ENCODE results near the gene TBC1D10A.

The TBC1D10A gene

DNA sequence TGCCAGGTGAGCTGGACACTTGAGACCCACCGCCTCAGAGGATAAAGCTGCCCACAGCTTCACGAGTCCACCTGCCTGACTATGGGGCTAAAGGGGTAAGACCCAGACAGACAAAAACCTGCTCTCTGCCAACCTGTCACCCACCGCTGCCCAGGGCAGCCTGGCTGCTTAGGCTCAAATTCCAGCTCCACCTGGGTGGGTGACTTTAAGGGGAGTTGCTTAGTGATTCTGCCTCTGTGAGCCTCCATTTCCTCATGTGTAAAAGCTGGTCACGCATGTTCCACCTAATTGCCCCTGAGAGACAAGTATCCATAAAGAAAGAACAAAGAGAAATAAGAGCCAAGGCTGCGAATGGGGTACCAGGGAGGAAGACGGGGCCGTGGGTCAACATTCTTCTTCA lies 33.7 kb downstream of the TBC1D10A start:
- H3K4me1 ChIP-seq (ENCODE audit: low read depth, poor library complexity, severe bottlenecking), result peaks cover 37% of the 10 kb centered on the region
- TF ChIP-seq, protein P1, sequence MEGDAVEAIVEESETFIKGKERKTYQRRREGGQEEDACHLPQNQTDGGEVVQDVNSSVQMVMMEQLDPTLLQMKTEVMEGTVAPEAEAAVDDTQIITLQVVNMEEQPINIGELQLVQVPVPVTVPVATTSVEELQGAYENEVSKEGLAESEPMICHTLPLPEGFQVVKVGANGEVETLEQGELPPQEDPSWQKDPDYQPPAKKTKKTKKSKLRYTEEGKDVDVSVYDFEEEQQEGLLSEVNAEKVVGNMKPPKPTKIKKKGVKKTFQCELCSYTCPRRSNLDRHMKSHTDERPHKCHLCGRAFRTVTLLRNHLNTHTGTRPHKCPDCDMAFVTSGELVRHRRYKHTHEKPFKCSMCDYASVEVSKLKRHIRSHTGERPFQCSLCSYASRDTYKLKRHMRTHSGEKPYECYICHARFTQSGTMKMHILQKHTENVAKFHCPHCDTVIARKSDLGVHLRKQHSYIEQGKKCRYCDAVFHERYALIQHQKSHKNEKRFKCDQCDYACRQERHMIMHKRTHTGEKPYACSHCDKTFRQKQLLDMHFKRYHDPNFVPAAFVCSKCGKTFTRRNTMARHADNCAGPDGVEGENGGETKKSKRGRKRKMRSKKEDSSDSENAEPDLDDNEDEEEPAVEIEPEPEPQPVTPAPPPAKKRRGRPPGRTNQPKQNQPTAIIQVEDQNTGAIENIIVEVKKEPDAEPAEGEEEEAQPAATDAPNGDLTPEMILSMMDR (conservative IDR thresholded peaks at IDR 0.05; ENCODE audit: low read depth, low read length), result no peak
- no peak overlapping the region for H2AFZ ChIP-seq (ENCODE audit: low read depth)
- no peak overlapping the region for H3K4me2 ChIP-seq
- no peak overlapping the region for H3K4me3 ChIP-seq (IDR thresholded peaks at IDR 0.05; ENCODE audit: insufficient read depth, low read depth, low read length)
- H3K79me2 ChIP-seq (ENCODE audit: insufficient read depth, low read depth), result no peaks in the 10 kb centered on the region
- no peaks in the 10 kb centered on the region for H3K36me3 ChIP-seq (ENCODE audit: insufficient read depth)
- no peaks in the 10 kb centered on the region for H4K20me1 ChIP-seq (ENCODE audit: insufficient read depth)
- no peak overlapping the region for H3K27ac ChIP-seq
- H3K9ac ChIP-seq, result no peak overlapping the region
- no peaks in the 10 kb centered on the region for H3K27me3 ChIP-seq (ENCODE audit: insufficient read depth, low read depth)

DNA sequence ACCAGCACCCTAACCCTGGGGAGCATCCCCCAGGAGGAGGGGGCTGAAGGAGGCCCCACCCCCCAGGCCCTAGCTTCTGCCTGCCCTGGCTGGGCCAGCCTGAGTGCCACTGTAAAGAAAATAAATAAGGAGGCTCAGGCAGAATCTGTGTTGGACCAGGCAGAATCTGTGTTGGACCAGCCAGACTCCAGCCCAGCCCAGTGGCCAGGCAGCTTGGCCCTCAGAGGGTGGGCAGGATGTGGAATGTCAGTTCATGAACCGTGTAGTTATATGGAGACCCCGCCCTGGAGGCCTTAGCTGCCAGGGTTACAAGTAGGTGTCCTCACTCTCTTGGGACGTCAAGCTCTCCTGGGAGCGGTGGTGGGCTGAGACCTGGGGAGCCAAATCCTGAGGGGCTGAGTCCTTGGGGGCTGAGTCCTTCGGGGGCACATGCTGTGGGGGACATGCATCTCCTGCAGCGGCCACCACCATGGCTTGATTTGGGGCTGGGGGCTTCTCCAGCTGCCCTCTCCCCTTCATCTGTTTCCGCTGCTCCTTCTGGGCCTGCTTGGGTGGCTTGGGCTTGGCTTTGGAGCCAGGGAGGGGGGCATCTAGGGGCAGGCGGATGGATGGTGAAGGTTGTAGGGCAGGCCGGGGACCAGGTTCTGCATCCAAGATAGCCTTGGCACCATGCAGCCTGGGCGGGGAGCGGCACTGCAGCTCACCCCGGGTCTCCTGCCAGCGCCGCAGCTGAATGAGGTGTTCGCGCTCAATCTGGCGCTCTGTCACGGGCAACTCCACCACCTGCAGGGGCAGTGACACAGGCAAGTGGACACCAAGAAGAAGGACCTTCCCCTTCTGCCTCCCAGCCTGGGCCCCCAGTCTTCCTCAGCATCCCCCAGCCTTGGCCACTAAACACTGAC lies 34.4 kb downstream of the TBC1D10A start:
- no peaks in the 10 kb centered on the region for H3K27me3 ChIP-seq (ENCODE audit: insufficient read depth, low read depth)
- no peak overlapping the region for H3K9ac ChIP-seq
- H3K27ac ChIP-seq, result no peak overlapping the region
- peaks cover 42% of the 10 kb centered on the region for H3K4me1 ChIP-seq (ENCODE audit: low read depth, poor library complexity, severe bottlenecking)
- TF ChIP-seq, protein P1 (conservative IDR thresholded peaks at IDR 0.05; ENCODE audit: low read depth, low read length), result no peak
- no peaks in the 10 kb centered on the region for H3K36me3 ChIP-seq (ENCODE audit: insufficient read depth)
- no peak overlapping the region for H3K4me2 ChIP-seq
- no peaks in the 10 kb centered on the region for H4K20me1 ChIP-seq (ENCODE audit: insufficient read depth)
- no peak overlapping the region for H2AFZ ChIP-seq (ENCODE audit: low read depth)
- H3K79me2 ChIP-seq (ENCODE audit: insufficient read depth, low read depth), result no peaks in the 10 kb centered on the region
- no peak overlapping the region for H3K4me3 ChIP-seq (IDR thresholded peaks at IDR 0.05; ENCODE audit: insufficient read depth, low read depth, low read length)

DNA sequence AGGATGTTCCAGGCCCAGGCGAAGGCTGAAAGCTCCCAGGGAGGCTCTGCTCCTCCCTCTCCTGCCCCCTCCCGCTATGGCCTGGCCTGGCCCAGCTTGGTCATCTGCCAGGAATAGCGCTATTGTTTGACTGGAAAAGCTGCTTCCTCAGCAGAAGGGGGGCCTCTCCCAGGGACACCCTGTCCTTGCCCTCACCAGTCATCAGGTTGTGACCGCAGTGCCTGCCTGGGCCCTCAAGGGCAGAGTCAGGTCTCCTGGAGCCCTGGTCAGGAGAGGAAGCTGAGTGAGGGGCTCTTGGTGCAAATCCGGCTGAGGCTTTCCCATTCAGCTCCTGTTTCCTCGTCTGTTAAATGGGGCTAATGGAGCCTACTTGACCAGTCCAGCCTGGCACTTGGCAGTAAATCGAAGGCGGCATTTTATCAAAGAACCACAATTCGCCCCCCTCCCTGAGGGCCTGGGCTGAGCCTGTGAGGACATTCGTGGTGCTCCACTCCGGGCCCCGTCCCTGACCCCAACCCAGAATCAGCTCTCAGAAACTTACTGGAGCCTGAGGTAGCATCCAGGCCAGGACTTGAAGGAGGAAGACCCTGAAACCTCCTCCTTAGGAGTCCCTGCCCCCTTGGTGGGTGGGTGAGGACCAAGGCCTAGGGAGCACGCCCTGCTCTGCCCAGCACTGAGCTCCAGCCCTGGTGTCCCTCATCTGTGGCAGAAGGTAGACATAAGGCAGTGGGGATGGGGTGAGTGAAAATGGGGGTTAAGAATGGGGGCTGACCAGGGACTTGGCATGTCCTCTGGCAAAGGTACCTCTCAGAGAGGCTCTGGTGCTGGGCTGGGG lies 35.5 kb downstream of the TBC1D10A start:
- H3K4me2 ChIP-seq, result no peak overlapping the region; the same call in 1 of the 2 replicates
- TF ChIP-seq, protein P1 (conservative IDR thresholded peaks at IDR 0.05; ENCODE audit: low read depth, low read length), result no peak
- H4K20me1 ChIP-seq (ENCODE audit: insufficient read depth), result no peaks in the 10 kb centered on the region
- H3K27ac ChIP-seq, result no peak overlapping the region
- no peaks in the 10 kb centered on the region for H3K27me3 ChIP-seq (ENCODE audit: insufficient read depth, low read depth)
- H3K79me2 ChIP-seq (ENCODE audit: insufficient read depth, low read depth), result no peaks in the 10 kb centered on the region
- H3K4me1 ChIP-seq (ENCODE audit: low read depth, poor library complexity, severe bottlenecking), result peaks cover 37% of the 10 kb centered on the region
- no peak overlapping the region for H3K9ac ChIP-seq
- H3K36me3 ChIP-seq (ENCODE audit: insufficient read depth), result no peaks in the 10 kb centered on the region
- no peak overlapping the region for H3K4me3 ChIP-seq (IDR thresholded peaks at IDR 0.05; ENCODE audit: insufficient read depth, low read depth, low read length)
- H2AFZ ChIP-seq (ENCODE audit: low read depth), result no peak overlapping the region

DNA sequence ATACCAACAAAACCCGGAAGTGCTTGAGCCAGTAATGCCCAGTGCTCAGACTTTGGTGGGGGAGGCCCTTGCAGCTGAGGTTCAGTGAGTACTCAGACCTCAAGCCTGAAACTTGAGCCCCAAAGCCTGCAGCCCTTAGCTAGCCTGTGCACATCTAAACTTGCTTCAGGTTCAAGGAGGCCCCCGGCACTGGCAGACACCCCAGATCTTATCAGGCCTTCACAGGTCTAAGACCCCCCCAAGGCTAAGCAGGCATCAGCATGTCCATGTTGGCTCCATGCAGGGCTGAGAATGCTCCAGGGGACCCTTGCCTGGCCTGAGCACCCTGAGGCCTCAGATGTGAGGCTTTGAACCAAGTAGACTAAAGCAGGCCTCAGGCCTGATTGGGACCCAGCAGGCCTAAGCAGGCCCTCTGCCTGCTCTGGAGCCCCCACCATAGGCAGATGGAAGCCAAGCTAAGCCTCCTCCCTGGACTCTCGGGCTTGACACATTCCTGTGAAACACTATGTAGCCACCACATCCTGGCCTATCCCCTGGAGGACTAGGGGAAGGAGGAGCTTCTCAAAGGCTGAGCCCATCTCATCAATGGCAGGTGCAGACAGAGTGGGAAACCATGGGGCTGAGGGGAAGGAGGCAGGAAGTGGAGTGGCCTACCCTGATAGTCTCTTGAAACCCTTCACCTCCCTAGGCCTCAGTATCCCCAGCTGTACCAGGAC lies 36.2 kb downstream of the TBC1D10A start:
- peak overlapping the region; percentile 38; the same call in 1 of the 2 replicates for H3K27ac ChIP-seq
- TF ChIP-seq, protein P1 (conservative IDR thresholded peaks at IDR 0.05; ENCODE audit: low read depth, low read length), result no peak
- no peaks in the 10 kb centered on the region for H3K36me3 ChIP-seq (ENCODE audit: insufficient read depth)

More for the DNA sequence above, 36.2 kb downstream of the TBC1D10A start:
- Histone ChIP-seq H3K4me2 (peak overlapping the region; percentile 93), H3K27me3 (ENCODE audit: insufficient read depth, low read depth) (no peaks in the 10 kb centered on the region), H4K20me1 (ENCODE audit: insufficient read depth) (no peaks in the 10 kb centered on the region), H3K4me1 (ENCODE audit: low read depth, poor library complexity, severe bottlenecking) (peaks cover 35% of the 10 kb centered on the region), H2AFZ (ENCODE audit: low read depth) (0 out of 2 replicates have a peak overlapping the region, but pooled peaks have one; percentile 59), H3K4me3 (IDR thresholded peaks at IDR 0.05; ENCODE audit: insufficient read depth, low read depth, low read length) (no peak overlapping the region), H3K79me2 (ENCODE audit: insufficient read depth, low read depth) (no peaks in the 10 kb centered on the region), H3K9ac (no peak overlapping the region)

All from KMS-11 (cell line).